GM18520 (cell line): ENCODE data around the gene IPPK.

Experiments used
- ATAC-seq: cut with Tn5 transposase; IDR thresholded peaks from one replicate; pipeline ENCODE4 v1.9.1; 2021; ENCODE audit not compliant: unreplicated experiment

Gene IPPK

GRCh38 chr9:92696619-92697018, 26.7 kb upstream of the IPPK start:
- no peak for ATAC-seq

GRCh38 chr9:92686954-92687353, 17.0 kb upstream of the IPPK start:
- ATAC-seq = no peak

DNA sequence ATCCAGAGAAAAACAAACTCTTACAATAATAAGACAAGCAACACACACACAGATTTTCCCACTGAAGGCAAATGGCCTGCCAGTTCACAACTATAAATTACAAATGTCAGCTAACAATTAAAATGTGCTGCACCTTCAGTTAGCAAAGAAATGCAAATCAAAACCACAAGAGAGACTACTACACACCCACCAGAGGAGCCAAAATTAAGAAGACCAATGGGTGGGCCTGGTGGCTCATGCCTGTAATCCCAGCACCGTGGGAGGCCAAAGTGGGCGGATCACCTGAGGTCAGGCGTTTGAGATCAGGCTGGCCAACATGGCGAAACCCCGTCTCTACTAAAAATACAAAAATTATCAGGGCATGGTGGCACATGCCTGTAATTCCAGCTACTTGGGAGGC, 15.1 kb upstream of the IPPK start:
- ATAC-seq = no peak

GRCh38 chr9:92682269-92682668, 12.3 kb upstream of the IPPK start:
- no peak for ATAC-seq

DNA sequence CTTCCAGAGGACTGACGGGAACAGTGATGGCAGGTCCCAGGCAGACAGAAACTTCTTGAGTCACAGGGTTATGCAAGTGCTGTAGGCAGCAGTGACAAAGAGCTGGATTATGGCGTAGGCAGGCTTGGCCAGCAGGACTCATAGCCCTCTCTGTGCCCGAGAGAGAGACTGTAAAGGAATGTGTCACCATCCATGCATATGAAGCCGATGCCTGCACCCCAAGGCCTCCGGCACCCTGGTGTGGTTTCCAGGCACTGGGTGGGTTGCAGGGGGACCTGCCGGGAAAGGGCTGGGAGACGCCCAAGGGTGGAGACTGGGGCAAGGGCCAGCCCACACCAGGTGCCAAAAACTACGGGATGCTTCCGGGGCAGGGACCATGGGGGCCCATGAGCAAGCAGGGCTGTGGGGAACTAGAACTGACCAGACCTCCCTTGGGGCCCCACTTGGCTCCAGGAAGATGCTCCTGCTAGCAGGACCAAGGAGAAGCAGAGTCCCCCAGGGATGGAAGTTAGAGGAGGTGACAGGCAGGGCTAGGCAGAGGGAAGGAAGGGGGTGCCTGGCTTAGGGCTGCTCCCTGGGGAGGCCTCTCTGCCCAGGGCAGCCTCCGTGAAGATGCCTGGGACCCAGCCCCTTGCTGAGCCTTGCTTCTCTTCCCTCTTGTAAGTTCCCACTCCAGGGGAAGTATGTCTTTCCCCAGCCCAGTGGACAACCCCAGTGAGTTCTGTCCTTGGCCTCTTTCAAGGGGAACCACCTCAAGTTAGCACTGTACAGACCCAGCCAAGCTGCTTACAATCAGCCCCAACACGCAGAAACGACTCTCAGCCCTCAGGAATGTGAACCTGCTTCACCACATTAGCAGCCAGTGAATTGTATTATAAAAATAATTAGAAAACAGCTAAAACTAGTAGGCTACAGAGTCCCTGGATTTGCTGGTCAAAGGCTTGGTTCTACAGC, 10.5 kb upstream of the IPPK start:
- no peak for ATAC-seq

- no peak for ATAC-seq
These were observed 9.7 kb upstream of the IPPK start for GRCh38 chr9:92679413-92680165.

GRCh38 chr9:92671323-92671722, 1.4 kb upstream of the IPPK start:
- no peak for ATAC-seq

DNA sequence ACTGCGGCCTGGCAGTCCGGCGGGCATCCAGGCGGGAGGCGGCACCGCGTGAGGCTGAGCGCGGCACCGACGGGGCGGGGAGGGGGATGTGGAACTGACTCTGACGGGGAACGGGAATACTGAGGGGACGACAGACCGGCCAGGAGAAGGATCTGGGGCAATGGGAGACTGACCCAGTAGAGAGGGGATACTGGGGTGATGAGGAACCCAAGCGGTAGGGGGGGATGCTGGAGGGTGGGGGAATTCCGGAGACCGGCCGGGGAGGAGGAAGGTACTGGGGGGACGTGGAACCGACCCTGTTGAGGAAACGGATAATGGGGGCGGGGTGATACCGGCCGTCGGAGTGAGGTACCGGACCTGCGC, 423 bp downstream of the IPPK start:
- ATAC-seq = no peak

DNA sequence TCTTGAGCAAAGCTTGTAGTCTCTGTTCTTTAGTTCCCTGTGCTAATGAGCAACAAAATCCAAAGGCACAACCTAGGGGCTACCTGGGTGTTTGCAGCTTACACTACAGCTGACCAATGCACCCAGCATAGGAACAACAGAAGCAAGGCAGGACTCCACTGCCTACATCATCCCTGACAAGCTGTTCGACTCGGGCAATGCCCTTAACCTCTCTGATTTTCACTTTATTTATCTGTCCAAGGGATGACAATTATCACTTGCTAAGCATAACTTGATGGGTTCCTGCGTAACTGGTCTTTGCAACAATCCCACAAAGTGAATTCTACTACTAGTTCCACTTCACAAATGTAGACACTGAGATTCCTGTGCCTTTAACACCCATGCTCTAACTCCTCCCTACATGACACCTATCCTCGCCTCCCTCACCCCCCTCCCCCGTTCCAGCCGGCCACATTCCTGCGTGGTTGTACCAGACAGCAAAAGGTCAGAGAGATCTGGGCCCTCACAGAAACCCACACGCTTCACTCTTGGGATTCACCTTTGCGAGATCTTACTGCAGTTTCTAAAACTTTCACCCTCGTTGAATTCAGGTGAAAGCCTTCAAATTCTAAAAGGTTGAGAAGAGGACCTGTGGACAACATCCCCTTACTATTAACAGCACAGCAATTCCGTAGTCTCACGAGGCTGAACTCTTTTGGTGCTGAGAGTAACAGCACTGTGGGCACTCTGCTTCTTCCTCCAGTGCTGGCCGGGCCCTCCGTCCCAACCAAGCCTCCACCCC, 995 bp downstream of the IPPK start:
- no peak for ATAC-seq

- ATAC-seq = no peak
These were observed 2.9 kb downstream of the IPPK start for GRCh38 chr9:92666912-92667532.

- no peak for ATAC-seq
These were observed 3.7 kb downstream of the IPPK start for GRCh38 chr9:92666236-92666635.

GRCh38 chr9:92665836-92666235, 4.1 kb downstream of the IPPK start:
- no peak for ATAC-seq

DNA sequence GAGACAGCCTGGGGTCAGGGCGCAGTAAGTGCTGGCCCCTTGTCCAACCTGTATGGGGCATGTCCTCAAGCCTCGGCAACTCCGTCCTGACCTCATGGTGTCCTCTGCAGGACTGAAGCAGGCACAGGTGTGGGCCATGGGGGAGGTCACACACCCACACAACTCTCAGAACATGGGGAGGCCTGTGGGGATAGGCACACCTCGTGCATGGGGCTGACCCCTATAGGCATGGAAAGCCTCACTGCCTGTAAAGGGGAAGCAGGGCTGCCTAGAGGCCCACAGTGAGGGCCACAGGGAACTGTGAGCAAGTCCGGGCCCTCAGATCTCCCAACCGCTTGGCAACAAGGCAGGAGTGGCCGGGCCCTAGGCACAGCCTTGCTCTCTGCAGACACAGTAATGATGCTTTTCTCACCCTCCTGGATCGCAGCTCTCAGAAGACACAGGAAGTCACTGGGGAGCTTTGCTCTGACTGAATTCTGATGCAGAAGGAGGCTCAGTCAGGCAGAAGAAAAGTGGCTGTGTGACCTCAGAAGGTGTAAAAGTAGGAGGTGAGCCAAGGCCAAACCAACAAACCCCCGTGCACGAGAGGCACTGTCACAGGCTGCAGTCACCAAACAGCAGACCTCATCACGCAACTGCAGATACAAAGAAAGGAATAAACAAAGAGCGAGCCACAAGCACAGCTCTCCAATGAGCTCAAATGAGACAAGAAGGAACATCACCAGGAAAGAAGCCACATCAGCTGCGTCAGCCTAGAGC, 5.4 kb downstream of the IPPK start:
- ATAC-seq = no peak

GRCh38 chr9:92663951-92664350, 6.0 kb downstream of the IPPK start:
- no peak for ATAC-seq

- ATAC-seq = no peak
These were observed 6.8 kb downstream of the IPPK start for GRCh38 chr9:92663126-92663525.

DNA sequence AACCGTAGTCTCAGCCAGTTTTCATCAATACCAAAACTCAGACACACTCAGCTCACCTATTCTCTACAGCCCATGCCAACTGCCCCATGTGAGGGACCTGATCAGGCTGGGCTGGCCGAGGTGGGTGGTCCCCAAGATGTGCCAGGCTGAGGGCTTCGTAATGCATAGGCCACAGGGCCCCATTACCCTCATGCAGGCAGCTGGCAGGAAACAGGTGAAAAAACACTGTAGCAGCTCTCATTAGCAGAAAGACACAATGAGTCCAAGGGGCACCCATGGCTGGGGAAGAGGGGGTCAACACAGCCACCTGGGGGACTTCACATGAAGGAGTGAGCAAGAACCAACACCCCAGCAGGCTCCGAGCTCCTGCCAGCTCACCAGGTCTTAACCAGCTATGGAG, 8.2 kb downstream of the IPPK start:
- ATAC-seq = no peak

GRCh38 chr9:92661127-92661526, 8.8 kb downstream of the IPPK start:
- no peak for ATAC-seq

DNA sequence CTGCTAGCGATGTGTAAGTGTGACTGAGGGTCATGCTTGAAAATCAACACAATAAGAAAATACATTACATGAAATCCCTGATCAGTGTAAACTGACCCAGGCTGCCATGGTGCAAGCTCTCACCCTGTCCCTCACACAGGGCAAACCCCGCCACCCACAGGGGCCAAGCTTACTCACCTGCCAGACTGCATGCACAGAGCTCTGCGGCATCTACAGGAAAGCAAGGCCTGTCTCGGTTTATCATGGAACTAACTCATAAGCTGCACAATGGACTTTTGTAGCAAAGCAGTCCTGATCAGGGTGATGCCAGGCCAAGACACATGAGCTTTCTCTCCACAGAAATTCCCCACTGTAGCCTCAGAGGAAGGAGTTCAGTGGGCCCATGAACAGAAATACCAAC, 9.7 kb downstream of the IPPK start:
- no peak for ATAC-seq

DNA sequence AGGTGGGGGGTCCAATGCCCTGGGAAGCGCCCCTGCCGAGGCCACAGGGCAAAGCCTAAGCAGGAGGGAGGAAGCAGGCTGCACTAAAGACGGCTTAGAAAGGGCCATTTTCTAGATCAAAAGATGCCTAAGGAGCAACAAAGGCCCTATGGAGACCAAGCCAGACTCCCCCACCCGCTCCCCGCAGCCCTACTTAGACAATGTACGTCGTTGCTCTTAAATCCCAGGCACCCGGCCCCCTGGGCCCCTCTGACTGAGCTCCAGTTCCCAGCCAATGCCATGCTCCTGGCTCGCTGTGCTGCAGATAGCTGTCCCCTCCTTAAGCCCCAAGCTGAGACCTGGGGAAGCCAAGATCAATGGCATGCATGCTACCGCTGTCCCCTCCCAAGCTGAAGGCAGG, 10.3 kb downstream of the IPPK start:
- no peak for ATAC-seq

GRCh38 chr9:92658611-92659010, 11.3 kb downstream of the IPPK start:
- ATAC-seq = no peak
